HCT116 (cell line): ENCODE results near the gene CALD1.

Source experiments
- EZH2 ChIP-seq: fragments of 200-600 bp; sonication (generic); IDR thresholded peaks from 2 replicates; pipeline ENCODE4 v1.6.1; 2017; ENCODE audit warnings: antibody characterized with exemption, mixed run types
- POLR2A ChIP-seq: IDR thresholded peaks from 2 replicates; pipeline ENCODE4 v1.7.0; 2011; ENCODE audit warnings: borderline replicate concordance; ENCODE audit not compliant: insufficient read depth, insufficient read length; ENCODE audit errors: extremely low read depth
- POLR2AphosphoS5 ChIP-seq: IDR thresholded peaks from 2 replicates; pipeline ENCODE4 v1.6.1; 2011; ENCODE audit warnings: mild to moderate bottlenecking, low read depth, low read length, moderate library complexity
- RAD21 ChIP-seq: IDR thresholded peaks from 2 replicates; pipeline ENCODE4 v1.6.1; 2012; ENCODE audit warnings: low read depth, mild to moderate bottlenecking
- YY1 ChIP-seq: IDR thresholded peaks from 2 replicates; pipeline ENCODE4 v1.6.1; 2011; ENCODE audit warnings: low read length, low read depth, moderate library complexity, mild to moderate bottlenecking; ENCODE audit not compliant: insufficient replicate concordance; ENCODE audit errors: extremely low read depth
- TF ChIP-seq, protein P1 (sequence below), 3 experiments: fragments of 200-600 bp in 1 of 3; sonication (generic) in 1 of 3; IDR thresholded peaks in 2 of 3; conservative IDR thresholded peaks in 1 of 3; 2 replicates each; pipeline ENCODE4 v1.5.1; 2012 to 2017; ENCODE audit warnings: low read depth in 2 of 3, low read length in 2 of 3, antibody characterized with exemption in 1 of 3, borderline replicate concordance in 1 of 3, control low read depth in 1 of 3, mild to moderate bottlenecking in 1 of 3, mixed read lengths in 1 of 3, mixed run types in 1 of 3, moderate library complexity in 1 of 3; ENCODE audit not compliant: insufficient read depth in 1 of 3
- TF ChIP-seq, protein P2 (sequence below): IDR thresholded peaks from 2 replicates; pipeline ENCODE4 v1.6.1; 2011; ENCODE audit warnings: mild to moderate bottlenecking, low read length, moderate library complexity; ENCODE audit not compliant: insufficient replicate concordance; ENCODE audit errors: extremely low read depth

DNA sequence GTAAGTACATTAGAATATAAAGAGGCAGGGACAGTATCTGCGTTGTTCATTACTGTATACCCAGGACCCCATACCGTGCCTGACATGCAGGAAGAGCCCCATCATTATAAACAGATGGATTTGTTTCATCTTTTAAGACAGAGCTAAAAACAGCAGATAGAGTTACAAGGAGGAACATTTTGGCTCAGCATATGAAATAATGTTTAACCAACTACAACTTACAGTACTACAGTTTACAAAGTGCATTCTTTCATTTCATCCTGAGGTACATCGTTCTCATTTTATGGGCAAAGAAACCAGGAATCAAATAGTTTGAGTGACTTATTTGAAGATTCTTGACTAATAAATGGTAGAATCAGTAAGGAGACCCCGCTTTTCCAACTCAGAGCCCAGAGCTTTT is 168.8 kb downstream of the CALD1 start:
- TF ChIP-seq, protein P1, sequence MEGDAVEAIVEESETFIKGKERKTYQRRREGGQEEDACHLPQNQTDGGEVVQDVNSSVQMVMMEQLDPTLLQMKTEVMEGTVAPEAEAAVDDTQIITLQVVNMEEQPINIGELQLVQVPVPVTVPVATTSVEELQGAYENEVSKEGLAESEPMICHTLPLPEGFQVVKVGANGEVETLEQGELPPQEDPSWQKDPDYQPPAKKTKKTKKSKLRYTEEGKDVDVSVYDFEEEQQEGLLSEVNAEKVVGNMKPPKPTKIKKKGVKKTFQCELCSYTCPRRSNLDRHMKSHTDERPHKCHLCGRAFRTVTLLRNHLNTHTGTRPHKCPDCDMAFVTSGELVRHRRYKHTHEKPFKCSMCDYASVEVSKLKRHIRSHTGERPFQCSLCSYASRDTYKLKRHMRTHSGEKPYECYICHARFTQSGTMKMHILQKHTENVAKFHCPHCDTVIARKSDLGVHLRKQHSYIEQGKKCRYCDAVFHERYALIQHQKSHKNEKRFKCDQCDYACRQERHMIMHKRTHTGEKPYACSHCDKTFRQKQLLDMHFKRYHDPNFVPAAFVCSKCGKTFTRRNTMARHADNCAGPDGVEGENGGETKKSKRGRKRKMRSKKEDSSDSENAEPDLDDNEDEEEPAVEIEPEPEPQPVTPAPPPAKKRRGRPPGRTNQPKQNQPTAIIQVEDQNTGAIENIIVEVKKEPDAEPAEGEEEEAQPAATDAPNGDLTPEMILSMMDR (IDR thresholded peaks at IDR 0.05 in 2 of 3, conservative IDR thresholded peaks at IDR 0.05 in 1 of 3; ENCODE audit: borderline replicate concordance in 1 of 3, insufficient read depth in 1 of 3, low read depth in 2 of 3, low read length in 2 of 3) = no peak
- TF ChIP-seq, protein P2, sequence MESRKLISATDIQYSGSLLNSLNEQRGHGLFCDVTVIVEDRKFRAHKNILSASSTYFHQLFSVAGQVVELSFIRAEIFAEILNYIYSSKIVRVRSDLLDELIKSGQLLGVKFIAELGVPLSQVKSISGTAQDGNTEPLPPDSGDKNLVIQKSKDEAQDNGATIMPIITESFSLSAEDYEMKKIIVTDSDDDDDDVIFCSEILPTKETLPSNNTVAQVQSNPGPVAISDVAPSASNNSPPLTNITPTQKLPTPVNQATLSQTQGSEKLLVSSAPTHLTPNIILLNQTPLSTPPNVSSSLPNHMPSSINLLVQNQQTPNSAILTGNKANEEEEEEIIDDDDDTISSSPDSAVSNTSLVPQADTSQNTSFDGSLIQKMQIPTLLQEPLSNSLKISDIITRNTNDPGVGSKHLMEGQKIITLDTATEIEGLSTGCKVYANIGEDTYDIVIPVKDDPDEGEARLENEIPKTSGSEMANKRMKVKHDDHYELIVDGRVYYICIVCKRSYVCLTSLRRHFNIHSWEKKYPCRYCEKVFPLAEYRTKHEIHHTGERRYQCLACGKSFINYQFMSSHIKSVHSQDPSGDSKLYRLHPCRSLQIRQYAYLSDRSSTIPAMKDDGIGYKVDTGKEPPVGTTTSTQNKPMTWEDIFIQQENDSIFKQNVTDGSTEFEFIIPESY = no peak
- no peak for TF ChIP-seq YY1
- TF ChIP-seq EZH2 = no peak
- TF ChIP-seq RAD21 = no peak
- TF ChIP-seq POLR2A = no peak
- TF ChIP-seq POLR2AphosphoS5 = no peak
